GM19238 (cell line): ENCODE results near the gene ALDH16A1.
A peak's percentile ranks its signal among the peaks of the same experiment; 100 is the strongest.

Experiments used
- DNase-seq: peaks from one replicate; pipeline ENCODE4 v3.0.0; 2011; ENCODE audit warnings: low spot score; ENCODE audit not compliant: insufficient read length

The ALDH16A1 gene

GRCh38 chr19:49453013-49453756 is at the start of gene ALDH16A1:
ALDH16A1 (plus strand) TSS chr19:49453225; CDS start chr19:49453332, 107 bp downstream.
- peak; percentile 96 for DNase-seq

- DNase-seq: no peak
Measured at GRCh38 chr19:49403404-49404187, 49.4 kb upstream of the ALDH16A1 start.

- DNase-seq: no peak
Measured at GRCh38 chr19:49407079-49407478, 45.9 kb upstream of the ALDH16A1 start.

GRCh38 chr19:49407482-49408015 is 45.5 kb upstream of the ALDH16A1 start:
- no peak for DNase-seq

GRCh38 chr19:49408816-49409440 is 44.1 kb upstream of the ALDH16A1 start:
- no peak for DNase-seq

GRCh38 chr19:49409441-49410029 is 43.5 kb upstream of the ALDH16A1 start:
- no peak for DNase-seq

- no peak for DNase-seq
Measured at GRCh38 chr19:49411681-49412326, 41.2 kb upstream of the ALDH16A1 start.

GRCh38 chr19:49413348-49413747 is 39.7 kb upstream of the ALDH16A1 start:
- DNase-seq: no peak

GRCh38 chr19:49414256-49414655 is 38.8 kb upstream of the ALDH16A1 start:
- DNase-seq: no peak

- DNase-seq: no peak
Measured at GRCh38 chr19:49415102-49415809, 37.8 kb upstream of the ALDH16A1 start.

GRCh38 chr19:49415810-49416200 is 37.2 kb upstream of the ALDH16A1 start:
- no peak for DNase-seq

- DNase-seq: no peak
Measured at GRCh38 chr19:49417088-49417487, 35.9 kb upstream of the ALDH16A1 start.

- DNase-seq: no peak
Measured at GRCh38 chr19:49418511-49418910, 34.5 kb upstream of the ALDH16A1 start.

GRCh38 chr19:49419173-49419572 is 33.9 kb upstream of the ALDH16A1 start:
- no peak for DNase-seq

- no peak for DNase-seq
Measured at GRCh38 chr19:49420227-49420626, 32.8 kb upstream of the ALDH16A1 start.

GRCh38 chr19:49421039-49421877 is 31.8 kb upstream of the ALDH16A1 start:
- DNase-seq: peak; percentile 54

GRCh38 chr19:49421878-49422202 is 31.2 kb upstream of the ALDH16A1 start:
- DNase-seq: no peak

- DNase-seq: no peak
Measured at GRCh38 chr19:49422407-49423070, 30.5 kb upstream of the ALDH16A1 start.
